Activated CD8-positive, alpha-beta T cell treated with anti-CD3 and anti-CD28 coated beads for 36 hours (primary cell): ENCODE measurements around the gene BNIP1. TPM values are rescaled to one million over a fixed set of nuclear protein-coding genes. Genes with fewer than 3 reads are reported as not detected.

Experiments used
- ATAC-seq: fragments of 200-7000 bp; cut with Tn5 transposase; one replicate; pipeline ENCODE4 v1.10.0; 2021; ENCODE audit warnings: mild to moderate bottlenecking, moderate library complexity
- CTCF ChIA-PET: fragments of 350-600 bp; sonication (Branson Sonifier 250); formaldehyde crosslinking; loops from one replicate; lab custom pipeline; 2021; ENCODE audit warnings: antibody characterized with exemption; lab: Charles Lee
- POLR2A ChIA-PET: fragments of 350-600 bp; sonication (Branson Sonifier 250); formaldehyde crosslinking; loops from one replicate; lab custom pipeline; 2021; ENCODE audit warnings: antibody characterized with exemption; lab: Charles Lee
- DNase-seq: peaks from one replicate; pipeline ENCODE4 v3.0.0-alpha.2; 2020
- H3K27ac Mint-ChIP-seq: one replicate; pipeline ENCODE4 v1.8.0; 2021; ENCODE audit warnings: mild to moderate bottlenecking, mixed read lengths
- H3K27me3 Mint-ChIP-seq: one replicate; pipeline ENCODE4 v1.8.0; 2021; ENCODE audit warnings: mixed read lengths
- H3K36me3 Mint-ChIP-seq: one replicate; pipeline ENCODE4 v1.8.0; 2021; ENCODE audit warnings: low read depth, mixed read lengths
- H3K4me1 Mint-ChIP-seq: one replicate; pipeline ENCODE4 v1.8.0; 2021; ENCODE audit warnings: low read depth, mixed read lengths
- H3K4me3 Mint-ChIP-seq: one replicate; pipeline ENCODE4 v1.8.0; 2021; ENCODE audit warnings: mild to moderate bottlenecking, moderate library complexity, mixed read lengths
- H3K9me3 Mint-ChIP-seq: one replicate; pipeline ENCODE4 v1.8.0; 2021; ENCODE audit warnings: mixed read lengths
- CTCF ChIP-seq: fragments of 200-600 bp; IDR thresholded peaks from one replicate; pipeline ENCODE4 v1.8.0; 2022; ENCODE audit warnings: antibody characterized with exemption, mild to moderate bottlenecking
- intact Hi-C: fragments of 100-400 bp; cut with micrococcal nuclease; formaldehyde crosslinking; loops from one replicate; pipeline ENCODE4 v1.10.0; 2022
- total RNA-seq, 2 experiments: library from RNA; stranded (reverse); gene quantifications; one replicate each; pipeline ENCODE4 v1.2.3, GENCODE V29; 2021

Gene BNIP1
- total RNA-seq, 2 experiments from 2014 or later, result 23.5 to 25.2 TPM

- Mint-ChIP-seq H3K4me3 (no peak overlapping the region), H3K27ac (no peak overlapping the region), H3K4me1 (no peaks in the 10 kb centered on the region), H3K9me3 (peaks cover 5% of the 10 kb centered on the region), H3K27me3 (peaks cover 27% of the 10 kb centered on the region), H3K36me3 (peaks cover 3% of the 10 kb centered on the region)
- TF ChIP-seq CTCF, result peak; percentile 66
- POLR2A ChIA-PET, result no interaction called here
- CTCF ChIA-PET, result interaction anchor here (0.7 to 1.0 kb wide), 5 partner anchors 13 to 90 kb away, joined by 3 read pairs; no protein-coding TSS in a partner anchor
- peak; percentile 64 for ATAC-seq
- intact Hi-C loops, result loop anchor here (5.0 kb wide), 1 partner anchor 222 kb away; the partner anchor contains the start of gene ATP6V0E1
- DNase-seq, result peak; percentile 38
Observed at GRCh38 chr5:173204185-173204979, 60.1 kb downstream of the BNIP1 start.

- intact Hi-C loops, result no loop called here
- H3K27me3 Mint-ChIP-seq, result peaks cover 29% of the 10 kb centered on the region
Observed at GRCh38 chr5:173205916-173206315, 61.6 kb downstream of the BNIP1 start.

GRCh38 chr5:173208296-173208695 lies 64.0 kb downstream of the BNIP1 start:
- intact Hi-C loops, result no loop called here
- Mint-ChIP-seq H3K4me3 (no peak overlapping the region), H3K4me1 (no peaks in the 10 kb centered on the region), H3K27me3 (peaks cover 20% of the 10 kb centered on the region), H3K27ac (no peak overlapping the region), H3K36me3 (no peaks in the 10 kb centered on the region), H3K9me3 (no peaks in the 10 kb centered on the region)
- ChIA-PET CTCF (interaction anchor here (1.4 kb wide), 1 partner anchor 12 kb away, joined by 3 read pairs; no protein-coding TSS in a partner anchor), POLR2A (no interaction called here)
- TF ChIP-seq CTCF, result no peak
- DNase-seq (no peak), ATAC-seq (no peak)

More at GRCh38 chr5:173205916-173206315, 61.6 kb downstream of the BNIP1 start:
- POLR2A ChIA-PET, result no interaction called here
- Mint-ChIP-seq H3K9me3 (no peaks in the 10 kb centered on the region), H3K4me1 (no peaks in the 10 kb centered on the region), H3K27ac (no peak overlapping the region), H3K4me3 (no peak overlapping the region), H3K36me3 (no peaks in the 10 kb centered on the region)
- ATAC-seq, result no peak
- TF ChIP-seq CTCF, result no peak
- CTCF ChIA-PET, result no interaction called here
- DNase-seq, result no peak

GRCh38 chr5:173210877-173211276 lies 66.5 kb downstream of the BNIP1 start:
- intact Hi-C loops, result no loop called here
- ChIA-PET CTCF (interaction anchor here (1.6 kb wide), 1 partner anchor 232 kb away, joined by 3 read pairs; no protein-coding TSS in a partner anchor), POLR2A (no interaction called here)
- DNase-seq (no peak), ATAC-seq (no peak)
- no peak overlapping the region for H3K4me3 Mint-ChIP-seq
- no peak overlapping the region for H3K27ac Mint-ChIP-seq
- H3K36me3 Mint-ChIP-seq, result no peaks in the 10 kb centered on the region
- no peaks in the 10 kb centered on the region for H3K4me1 Mint-ChIP-seq
- H3K9me3 Mint-ChIP-seq, result no peaks in the 10 kb centered on the region
- TF ChIP-seq CTCF, result no peak
- H3K27me3 Mint-ChIP-seq, result peaks cover 9% of the 10 kb centered on the region

GRCh38 chr5:173211284-173211683 lies 67.0 kb downstream of the BNIP1 start:
- Mint-ChIP-seq H3K9me3 (no peaks in the 10 kb centered on the region), H3K36me3 (no peaks in the 10 kb centered on the region), H3K27me3 (peaks cover 12% of the 10 kb centered on the region), H3K27ac (no peak overlapping the region), H3K4me1 (no peaks in the 10 kb centered on the region), H3K4me3 (no peak overlapping the region)
- no peak for DNase-seq
- ChIA-PET POLR2A (no interaction called here), CTCF (no interaction called here)
- intact Hi-C loops, result no loop called here
- TF ChIP-seq CTCF, result no peak
- no peak for ATAC-seq
